ENCODE results near the gene PMFBP1. TPM values are rescaled to one million over a fixed set of nuclear protein-coding genes. Genes with fewer than 3 reads are reported as not detected.

Gene PMFBP1
- 1.2 TPM in 1 of 2 replicates, not detected in the other for total RNA-seq

- DNase-seq (ENCODE audit: low read depth), result peak; percentile 86
Measured at GRCh38 chr16:72172105-72173034, at the start of gene PMFBP1. Gene PMFBP1, minus strand, starts transcription at chr16:72172155. Its CDS starts 947 bp downstream, at chr16:72171208.

GRCh38 chr16:72221630-72222024, 49.7 kb upstream of the PMFBP1 start:
- DNase-seq (ENCODE audit: low read depth), result no peak

- no peak for DNase-seq (ENCODE audit: low read depth)
Measured at GRCh38 chr16:72220875-72221629, 49.1 kb upstream of the PMFBP1 start.

GRCh38 chr16:72219282-72219681, 47.3 kb upstream of the PMFBP1 start:
- no peak for DNase-seq (ENCODE audit: low read depth)

GRCh38 chr16:72216767-72217166, 44.8 kb upstream of the PMFBP1 start:
- DNase-seq (ENCODE audit: low read depth), result no peak

GRCh38 chr16:72214821-72215220, 42.9 kb upstream of the PMFBP1 start:
- no peak for DNase-seq (ENCODE audit: low read depth)

GRCh38 chr16:72211110-72211509, 39.2 kb upstream of the PMFBP1 start:
- DNase-seq (ENCODE audit: low read depth), result no peak

- DNase-seq (ENCODE audit: low read depth), result no peak
Measured at GRCh38 chr16:72210555-72210954, 38.6 kb upstream of the PMFBP1 start.

GRCh38 chr16:72210072-72210471, 38.1 kb upstream of the PMFBP1 start:
- no peak for DNase-seq (ENCODE audit: low read depth)

GRCh38 chr16:72206299-72206698, 34.3 kb upstream of the PMFBP1 start:
- no peak for DNase-seq (ENCODE audit: low read depth)

GRCh38 chr16:72203401-72203800, 31.4 kb upstream of the PMFBP1 start:
- peak; percentile 39 for DNase-seq (ENCODE audit: low read depth)

GRCh38 chr16:72202014-72202413, 30.1 kb upstream of the PMFBP1 start:
- peak; percentile 33 for DNase-seq (ENCODE audit: low read depth)

- DNase-seq (ENCODE audit: low read depth), result no peak
Measured at GRCh38 chr16:72201387-72201786, 29.4 kb upstream of the PMFBP1 start.

- no peak for DNase-seq (ENCODE audit: low read depth)
Measured at GRCh38 chr16:72199761-72200337, 27.9 kb upstream of the PMFBP1 start.

GRCh38 chr16:72198771-72199201, 26.8 kb upstream of the PMFBP1 start:
- no peak for DNase-seq (ENCODE audit: low read depth)

- peak; percentile 5 for DNase-seq (ENCODE audit: low read depth)
Measured at GRCh38 chr16:72198021-72198711, 26.2 kb upstream of the PMFBP1 start.

GRCh38 chr16:72197545-72197944, 25.6 kb upstream of the PMFBP1 start:
- DNase-seq (ENCODE audit: low read depth), result no peak

GRCh38 chr16:72195609-72196008, 23.7 kb upstream of the PMFBP1 start:
- DNase-seq (ENCODE audit: low read depth), result no peak

- DNase-seq (ENCODE audit: low read depth), result no peak
Measured at GRCh38 chr16:72191551-72191950, 19.6 kb upstream of the PMFBP1 start.

- peak; percentile 53 for DNase-seq (ENCODE audit: low read depth)
Measured at GRCh38 chr16:72189865-72190371, 18.0 kb upstream of the PMFBP1 start.

GRCh38 chr16:72188541-72188940, 16.6 kb upstream of the PMFBP1 start:
- DNase-seq (ENCODE audit: low read depth), result no peak

GRCh38 chr16:72187551-72187950, 15.6 kb upstream of the PMFBP1 start:
- DNase-seq (ENCODE audit: low read depth), result no peak
